Panc1 (cell line): ENCODE measurements around the gene UCK1.

Experiments used
- CTCF ChIP-seq: fragments of 450-650 bp; IDR thresholded peaks from 2 replicates; pipeline ENCODE4 v1.5.1; 2017; ENCODE audit warnings: mild to moderate bottlenecking
- POLR2AphosphoS5 ChIP-seq: IDR thresholded peaks from 2 replicates; pipeline ENCODE4 v1.6.1; 2012; ENCODE audit warnings: mild to moderate bottlenecking, low read depth, low read length, moderate library complexity
- TCF7L2 ChIP-seq: IDR thresholded peaks from 2 replicates; pipeline ENCODE4 v1.6.1; 2011; ENCODE audit warnings: mild to moderate bottlenecking, low read depth, low read length, inconsistent platforms

DNA sequence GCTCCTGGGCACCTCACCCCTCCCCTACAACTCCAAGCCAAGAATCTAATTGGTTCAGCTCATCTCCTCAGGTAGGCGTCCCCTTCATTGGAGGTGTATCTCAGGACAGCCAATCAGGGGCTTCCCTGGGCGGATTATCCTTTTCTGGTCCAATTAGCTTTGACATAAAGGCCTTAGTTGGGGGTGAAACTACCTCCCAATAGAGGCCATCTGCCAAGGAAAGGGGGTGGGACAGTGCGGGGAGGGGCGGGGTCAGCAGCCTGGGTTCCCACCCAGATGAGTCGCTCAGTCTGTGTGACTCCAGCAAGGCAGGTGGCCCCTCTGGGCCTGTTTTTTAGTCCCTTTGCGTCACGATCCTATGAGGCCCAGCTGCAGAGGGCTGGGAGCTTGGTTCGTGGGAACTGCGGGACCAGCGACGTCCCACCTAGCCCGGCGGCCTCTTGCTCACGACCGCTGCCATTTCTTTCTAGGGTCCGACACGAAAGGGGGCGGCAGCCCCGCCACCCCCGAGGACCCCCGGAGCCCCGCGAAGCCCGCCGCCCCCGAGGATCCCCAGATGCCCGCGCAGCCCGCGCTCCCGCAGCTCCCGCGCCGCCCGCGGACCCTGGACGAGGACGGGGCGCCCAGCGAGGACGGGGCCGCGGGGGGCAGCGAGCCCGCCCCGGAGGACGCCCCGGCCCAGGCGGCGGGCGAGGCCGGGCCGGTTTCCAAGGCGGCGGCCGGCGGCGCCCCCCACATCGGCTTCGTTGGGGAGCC, 23.2 kb upstream of the UCK1 start:
- no peak for TF ChIP-seq POLR2AphosphoS5
- TF ChIP-seq CTCF: no peak
- no peak for TF ChIP-seq TCF7L2
